AG08395 (cell line): ENCODE data around the gene RPRD1A.
"Not testable (repeated sequence)": the region's sequence is repeated elsewhere in the genome, so short reads cannot be mapped to it uniquely, and the experiment has no call there.

Experiments
- DNase-seq: peaks from one replicate; pipeline ENCODE4 v3.0.0; 2012; ENCODE audit warnings: mixed read lengths, low spot score

The RPRD1A gene

DNA sequence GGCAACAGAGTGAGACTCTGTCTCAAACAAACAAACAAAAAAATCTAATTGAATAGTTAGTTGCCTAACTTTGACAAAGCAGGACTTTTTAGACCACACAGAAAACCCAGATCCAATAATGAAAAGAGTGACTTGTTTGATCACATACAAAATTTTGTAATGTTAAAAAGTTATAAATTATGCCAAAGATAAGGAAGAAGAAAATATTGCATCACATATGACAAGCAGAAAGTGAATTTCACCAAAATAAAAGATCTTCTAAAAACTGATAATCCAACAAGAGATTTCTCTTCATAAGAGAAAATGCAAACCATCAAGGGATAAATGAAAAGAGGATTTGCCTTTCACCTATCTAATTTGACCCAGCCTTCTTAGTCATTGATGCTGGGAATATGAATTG, 97.7 kb downstream of the RPRD1A start:
- DNase-seq, result no peak

DNA sequence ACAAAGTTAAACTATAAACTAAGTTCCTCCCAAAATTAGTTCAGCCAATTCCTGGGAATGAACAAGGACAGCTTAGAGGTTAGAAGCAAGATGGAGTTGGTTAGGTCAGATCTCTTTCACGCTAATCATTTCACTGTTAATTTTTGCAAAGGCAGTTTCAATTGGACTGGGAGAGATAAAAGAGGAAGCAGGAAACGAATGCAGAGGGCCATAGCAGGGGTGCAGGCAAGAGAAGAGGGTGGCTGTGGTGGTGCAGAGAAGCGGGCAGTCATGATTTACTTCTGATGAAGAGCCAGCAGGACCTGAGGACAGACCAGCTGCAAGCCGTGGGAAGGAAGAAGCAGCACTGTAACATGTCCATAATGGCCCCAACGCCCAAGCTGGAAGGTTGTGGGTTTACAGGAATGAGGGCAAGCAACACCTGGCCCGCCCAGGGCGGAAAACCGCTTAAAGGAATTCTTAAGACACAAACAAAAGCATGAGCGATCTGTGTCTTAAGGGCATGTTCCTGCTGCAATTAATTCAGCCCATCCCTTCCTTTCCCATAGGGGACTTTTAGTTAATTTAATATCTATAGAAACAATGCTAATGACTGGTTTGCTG, 99.0 kb downstream of the RPRD1A start:
- no peak for DNase-seq

DNA sequence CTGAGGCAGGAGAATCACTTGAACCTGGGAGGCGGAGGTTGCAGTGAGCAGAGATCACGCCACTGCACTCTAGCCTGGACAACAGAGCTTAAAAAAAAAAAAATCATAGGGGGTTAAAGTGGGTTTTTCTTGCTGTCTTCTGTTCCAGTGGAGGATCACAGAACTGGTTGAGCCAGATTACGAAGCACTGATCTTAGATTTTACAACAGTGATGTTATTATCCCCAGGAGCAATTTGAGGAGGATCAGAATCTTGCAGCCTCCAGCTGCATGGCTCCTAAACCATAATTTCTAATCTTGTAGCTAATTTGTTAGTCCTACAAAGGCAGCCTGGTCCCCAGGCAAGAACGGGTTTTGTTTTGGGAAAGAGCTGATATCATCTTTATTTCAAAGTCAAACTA, 99.5 kb downstream of the RPRD1A start:
- DNase-seq, result not testable (repeated sequence)

DNA sequence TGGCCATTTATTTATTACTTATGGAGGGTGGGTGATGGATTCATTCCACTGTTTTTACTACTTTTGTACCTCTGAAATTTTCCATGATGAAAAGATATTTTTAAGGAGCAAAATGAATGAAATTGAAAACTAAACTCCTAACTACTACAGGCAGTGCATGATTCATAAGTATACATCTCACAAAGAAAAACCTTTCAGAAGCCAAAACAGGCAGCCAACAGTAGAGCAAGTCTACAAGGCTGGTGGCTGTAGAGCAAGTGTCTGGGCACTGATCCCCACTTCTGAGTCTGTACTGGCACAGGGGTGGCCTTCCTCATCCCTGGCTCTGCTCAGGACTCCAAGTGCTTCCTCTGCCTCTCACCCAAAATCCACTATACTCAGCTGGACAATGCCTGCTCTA, 103.0 kb downstream of the RPRD1A start:
- DNase-seq, result no peak

DNA sequence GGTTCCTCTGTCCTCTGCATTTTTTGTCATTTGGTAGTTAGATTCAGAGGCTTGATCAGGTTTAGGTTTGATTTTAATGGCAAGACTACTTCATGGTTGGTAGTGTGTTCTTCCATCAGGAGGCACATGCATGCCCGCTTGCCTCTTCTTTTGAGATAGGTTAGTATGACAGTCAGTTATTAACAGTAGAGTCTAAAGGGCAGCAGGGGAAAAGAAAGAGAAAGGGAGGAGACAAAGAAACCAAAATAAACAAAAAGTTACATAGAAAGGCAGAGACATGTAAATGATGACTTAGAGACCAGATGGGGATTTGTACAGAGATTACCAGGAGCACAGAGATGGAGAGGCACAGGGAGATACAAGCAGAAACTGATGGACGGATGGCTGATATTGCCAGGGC, 105.0 kb downstream of the RPRD1A start:
- DNase-seq, result no peak

DNA sequence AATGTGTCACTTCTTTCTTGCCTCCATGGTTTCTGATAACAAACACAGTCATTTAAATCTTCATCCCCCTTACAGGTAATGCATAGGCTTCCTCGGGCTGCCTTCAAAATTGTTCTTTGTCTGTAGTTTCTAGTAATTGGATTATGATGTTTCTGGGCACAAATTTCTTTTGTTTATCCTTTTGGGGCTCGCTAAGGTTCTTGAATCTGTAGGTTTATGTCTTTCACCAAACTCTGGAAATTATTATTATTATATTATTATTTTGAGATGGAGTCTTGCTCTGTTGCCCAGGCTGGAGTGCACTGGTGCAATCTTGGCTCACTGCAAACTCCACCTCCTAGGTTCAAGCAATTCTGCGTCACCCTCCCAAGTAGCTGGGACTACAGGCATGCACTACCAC, 111.1 kb downstream of the RPRD1A start:
- DNase-seq, result no peak

DNA sequence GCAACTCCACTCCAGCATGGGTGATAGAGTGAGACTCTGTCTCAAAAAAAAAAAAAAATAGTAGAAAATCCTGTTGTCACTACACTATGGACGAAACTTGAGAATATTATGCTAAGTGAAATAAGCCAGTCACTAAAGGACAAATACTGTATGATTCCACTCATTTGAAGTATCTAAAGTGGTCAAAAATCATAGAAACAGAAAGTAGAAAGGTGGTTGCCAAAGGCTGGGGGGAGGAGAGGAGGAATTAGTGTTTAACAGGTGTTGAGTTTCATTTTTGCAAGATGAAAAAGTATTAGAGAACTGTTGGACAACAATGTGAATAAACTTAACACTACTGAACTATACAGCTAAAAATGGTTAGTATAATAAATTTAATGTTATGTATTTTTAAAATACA, 113.7 kb downstream of the RPRD1A start:
- no peak for DNase-seq

DNA sequence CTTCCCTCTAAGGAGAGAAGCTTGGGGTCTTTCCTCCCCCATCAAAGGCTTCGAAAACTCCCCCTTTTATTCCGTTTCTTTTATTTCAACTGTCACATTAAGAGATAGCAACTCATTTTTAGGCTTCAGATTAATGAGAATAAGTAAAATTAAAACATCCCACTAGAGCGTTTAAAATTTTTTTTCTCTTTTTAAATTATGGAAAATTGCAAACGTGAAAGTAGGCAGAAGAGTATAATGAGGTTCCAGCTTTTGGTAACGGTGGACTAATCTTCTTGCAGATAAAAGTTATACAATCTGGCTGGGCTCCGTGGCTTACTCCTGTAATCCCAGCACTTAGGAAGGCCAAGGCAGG, 116.8 kb downstream of the RPRD1A start:
- DNase-seq, result no peak

DNA sequence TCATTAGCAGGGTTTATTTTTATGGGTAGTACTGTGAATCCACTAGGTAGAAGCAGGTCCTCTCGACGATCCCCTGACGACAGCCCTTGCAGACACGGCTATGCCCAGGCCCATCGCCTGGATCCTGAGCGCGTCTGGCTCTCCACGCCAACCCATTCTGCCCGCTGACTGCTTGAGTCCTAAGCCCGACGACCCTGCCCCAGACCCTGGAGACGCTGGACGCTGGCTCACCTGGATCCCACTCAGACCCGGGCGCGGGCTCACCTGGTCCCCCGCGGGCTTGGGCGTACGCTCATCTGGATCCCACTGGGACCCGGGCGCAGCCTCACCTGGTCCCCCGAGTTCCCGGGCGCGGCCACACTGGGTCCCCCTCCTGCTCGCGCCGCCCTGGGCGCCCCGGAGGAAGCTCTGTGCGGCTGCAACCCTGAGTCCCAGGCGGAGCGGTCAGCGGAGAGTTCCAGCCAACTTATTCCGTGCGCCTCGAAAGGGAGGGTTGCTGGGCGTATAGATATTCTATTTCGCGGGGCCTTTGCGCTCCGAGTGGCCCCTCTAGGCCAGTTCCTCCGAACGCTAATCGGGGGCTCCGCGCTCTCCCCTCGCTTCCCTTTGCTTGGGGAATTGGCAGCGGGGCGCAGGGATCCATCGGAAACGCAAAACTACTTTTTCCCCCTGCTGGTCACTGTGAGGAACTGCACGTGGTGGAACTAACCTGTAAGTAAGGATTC, 117.3 kb downstream of the RPRD1A start:
- peak; percentile 63 for DNase-seq

DNA sequence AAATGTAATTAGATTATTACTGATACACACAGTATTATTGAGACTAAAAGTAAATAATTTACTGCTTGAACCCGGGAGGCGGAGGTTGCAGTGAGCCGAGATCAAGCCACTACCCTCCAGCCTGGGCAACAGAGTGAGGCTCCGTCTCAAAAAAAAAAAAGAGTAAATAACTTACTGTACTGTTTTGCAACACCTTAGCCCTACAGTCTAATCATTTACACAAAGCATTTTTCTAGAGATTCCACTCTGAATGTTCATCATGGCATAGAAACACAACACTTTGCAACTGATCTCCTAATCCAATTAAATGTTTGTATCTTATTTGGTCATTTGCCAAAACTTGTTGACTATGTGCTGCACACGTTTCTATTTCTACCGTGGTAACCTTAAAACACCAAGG, 118.3 kb downstream of the RPRD1A start:
- no peak for DNase-seq

DNA sequence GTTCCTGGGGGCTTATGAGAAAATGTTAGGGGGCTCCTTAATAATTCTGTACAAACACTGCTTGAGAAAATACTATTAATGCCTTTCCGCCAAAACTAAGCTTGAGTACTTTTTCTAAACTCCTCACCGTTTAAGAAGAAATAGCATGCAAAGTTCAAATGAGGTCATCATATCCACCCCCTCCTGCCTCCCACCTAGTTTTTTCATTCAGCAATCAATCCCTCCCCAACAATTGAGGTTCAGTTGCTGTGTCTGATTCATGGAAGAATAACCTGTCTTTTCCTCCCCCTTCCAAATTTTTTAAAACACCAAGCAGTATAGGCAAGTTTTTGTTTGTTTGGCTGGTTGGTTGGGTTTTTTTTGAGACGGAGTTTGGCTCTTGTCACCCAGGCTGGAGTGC, 119.3 kb downstream of the RPRD1A start:
- no peak for DNase-seq

DNA sequence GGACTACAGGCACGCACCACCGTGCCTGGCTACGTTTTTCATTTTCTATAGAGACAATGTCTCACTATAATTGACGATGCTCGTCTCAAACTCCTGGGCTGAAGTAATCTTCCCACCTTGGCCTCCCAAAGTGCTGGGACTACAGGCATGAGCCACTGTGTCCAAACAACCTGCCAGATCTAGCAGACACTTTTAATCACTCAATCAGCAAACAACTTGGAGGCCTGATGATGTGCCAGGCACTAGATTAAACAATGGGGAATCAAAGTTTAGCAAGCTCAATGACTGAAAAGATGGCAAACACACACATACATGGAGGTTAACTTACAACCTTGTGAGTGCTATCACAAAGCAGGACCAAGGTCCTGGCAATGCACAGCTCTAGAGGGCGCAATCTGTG, 124.7 kb downstream of the RPRD1A start:
- DNase-seq, result no peak

DNA sequence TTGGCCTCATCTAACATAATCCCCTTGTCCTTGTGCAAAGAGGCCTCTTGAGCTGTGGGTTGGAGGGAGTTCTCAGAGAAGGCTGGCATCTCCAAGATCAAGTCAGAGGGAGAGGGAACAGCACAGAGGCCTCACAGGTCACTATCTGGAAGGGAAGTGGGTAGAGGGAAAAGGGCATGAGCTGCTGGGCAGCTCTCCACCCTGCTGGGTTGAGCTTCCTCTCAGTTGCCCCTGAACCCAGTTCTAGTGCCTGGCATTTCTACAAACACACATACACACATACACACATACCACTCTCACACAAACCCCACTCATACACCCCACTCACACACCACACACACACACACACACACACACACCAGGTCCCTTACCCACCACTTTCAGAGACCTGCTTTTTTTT, 125.2 kb downstream of the RPRD1A start:
- DNase-seq, result no peak

DNA sequence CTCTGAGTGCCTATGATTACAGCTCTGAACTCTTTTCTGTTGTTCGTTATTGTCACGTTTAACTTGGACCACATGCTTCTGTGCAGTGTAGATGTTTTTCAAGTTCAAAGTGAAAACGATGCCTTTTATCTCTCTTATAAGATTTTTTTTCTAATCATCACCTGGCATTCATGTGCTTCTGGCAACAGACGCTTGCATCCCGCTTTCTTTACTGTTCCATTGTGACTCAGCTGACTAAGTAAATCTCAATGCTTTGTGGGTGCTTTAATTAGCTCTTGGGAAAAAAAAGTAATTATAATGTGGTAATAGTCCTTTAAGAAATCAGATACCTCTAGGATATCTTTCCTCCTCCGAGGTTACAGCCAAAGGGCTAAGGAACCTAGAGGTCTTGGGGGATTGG, 126.1 kb downstream of the RPRD1A start:
- no peak for DNase-seq
